ENCODE data around the gene B3GAT1. TPM values are rescaled to one million over a fixed set of nuclear protein-coding genes. Genes with fewer than 3 reads are reported as not detected.

Gene B3GAT1
- total and polyA plus RNA-seq, 2 experiments from 2014 or later, result 4.8 to 28.3 TPM

- no peaks in the 10 kb centered on the region; the same call in 1 of the 2 replicates for H3K36me3 ChIP-seq (ENCODE audit: insufficient read depth)
- no peak overlapping the region; the same call in 2 of the 3 replicates for H3K4me3 Mint-ChIP-seq
- H3K27me3 ChIP-seq (ENCODE audit: insufficient read depth), result no peaks in the 10 kb centered on the region
- no peak overlapping the region for H3K4me3 ChIP-seq
- no peak overlapping the region for H3K4me2 ChIP-seq
- TF ChIP-seq NANOG (IDR thresholded peaks at IDR 0.05; ENCODE audit: borderline replicate concordance) (no peak), EZH2phosphoT487 (IDR thresholded peaks at IDR 0.05; ENCODE audit: unreplicated experiment) (no peak), STAT1 (IDR thresholded peaks at IDR 0.05; ENCODE audit: unreplicated experiment) (no peak), JUNB (IDR thresholded peaks at IDR 0.05; ENCODE audit: unreplicated experiment) (no peak), CREB1 (CRISPR knock-in tag; IDR thresholded peaks at IDR 0.05; ENCODE audit: low read depth) (no peak), EZH2 (IDR thresholded peaks at IDR 0.05; ENCODE audit: low read depth, unreplicated experiment) (no peak), CTCF (conservative IDR thresholded peaks at IDR 0.05; ENCODE audit: low read depth in 2 of 2) (no peak), ZNF331 (CRISPR knock-in tag; IDR thresholded peaks at IDR 0.05; ENCODE audit: low read depth) (no peak), ZNF462 (CRISPR knock-in tag; IDR thresholded peaks at IDR 0.05) (no peak), ETS1 (IDR thresholded peaks at IDR 0.05) (no peak), ZNF114 (CRISPR knock-in tag; IDR thresholded peaks at IDR 0.05) (no peak), POLR2AphosphoS5 (IDR thresholded peaks at IDR 0.05; ENCODE audit: low read depth) (no peak), REST (IDR thresholded peaks at IDR 0.05; ENCODE audit: unreplicated experiment) (no peak)
- H3F3A ChIP-seq (replicated peaks; ENCODE audit: low read depth), result no peaks in the 10 kb centered on the region
- peaks cover 17% of the 10 kb centered on the region for H3K4me1 Mint-ChIP-seq
- no peaks in the 10 kb centered on the region for H3K9me2 ChIP-seq (ENCODE audit: insufficient read depth)
- no peaks in the 10 kb centered on the region for H3K9me3 Mint-ChIP-seq
- no peak overlapping the region for H3K27ac ChIP-seq (ENCODE audit: low read depth)
- peaks cover 13% of the 10 kb centered on the region; the same call in 2 of the 3 replicates for H3K36me3 Mint-ChIP-seq (ENCODE audit: low read depth)
- peak; percentile 47 for ATAC-seq
- DNase-seq (ENCODE audit: low spot score), result no peak
- peaks cover 2% of the 10 kb centered on the region for H3K27me3 Mint-ChIP-seq (ENCODE audit: insufficient read depth, low read depth, poor library complexity)
- no peak overlapping the region for H2AFZ ChIP-seq
- no peaks in the 10 kb centered on the region for H3K79me2 ChIP-seq (replicated peaks; ENCODE audit: insufficient read depth)
- H3K4me1 ChIP-seq (ENCODE audit: insufficient read depth), result no peaks in the 10 kb centered on the region
- 0 out of 2 replicates have a peak, but pooled peaks cover 3% of the 10 kb centered on the region for H4K20me1 ChIP-seq (replicated peaks; ENCODE audit: insufficient read depth)
- H3K27ac Mint-ChIP-seq, result no peak overlapping the region
These were observed 35.7 kb downstream of the B3GAT1 start for GRCh38 chr11:134376150-134376921.
